IPS-11a (cell line): Measurements from ENCODE around the gene DRC7.

Experiments
- H3K4me3 ChIP-seq: one replicate; pipeline ENCODE4 v1.5.1; 2013; ENCODE audit warnings: low read depth, low read length, control low read depth

The DRC7 gene

DNA sequence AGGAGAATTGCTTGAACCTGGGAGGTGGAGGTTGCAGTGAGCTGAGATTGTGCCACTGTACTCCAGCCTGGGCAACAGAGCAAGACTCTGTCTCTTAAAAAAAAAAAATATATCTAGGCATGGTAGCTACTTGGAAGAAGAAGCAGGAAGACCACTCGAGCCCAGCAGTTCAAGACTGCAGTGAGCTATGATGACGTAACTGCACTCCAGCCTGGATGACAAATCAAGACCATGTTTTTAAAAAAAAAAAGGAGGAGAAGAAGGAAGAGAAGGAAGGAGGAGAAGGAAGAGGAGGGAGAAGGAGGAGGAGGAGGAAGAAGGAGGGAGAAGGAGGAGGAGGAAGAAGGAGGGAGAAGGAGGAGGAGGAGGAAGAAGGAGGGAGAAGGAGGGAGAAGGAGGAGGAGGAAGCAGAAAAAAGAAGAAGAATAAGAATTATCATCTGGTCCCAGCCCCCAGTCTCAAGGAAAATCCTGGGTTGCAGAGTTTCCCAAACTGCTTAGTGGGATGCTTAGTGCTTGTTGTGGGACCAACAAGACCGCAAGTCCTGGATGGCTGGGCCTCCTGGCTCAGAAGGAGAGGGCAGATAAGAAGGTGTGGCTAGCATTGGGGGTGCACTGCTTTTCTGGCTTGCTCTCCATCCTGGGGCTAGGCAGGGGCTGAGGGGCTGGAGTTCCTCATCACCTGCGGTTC lies 3.7 kb upstream of the DRC7 start:
- no peak overlapping the region for H3K4me3 ChIP-seq

DNA sequence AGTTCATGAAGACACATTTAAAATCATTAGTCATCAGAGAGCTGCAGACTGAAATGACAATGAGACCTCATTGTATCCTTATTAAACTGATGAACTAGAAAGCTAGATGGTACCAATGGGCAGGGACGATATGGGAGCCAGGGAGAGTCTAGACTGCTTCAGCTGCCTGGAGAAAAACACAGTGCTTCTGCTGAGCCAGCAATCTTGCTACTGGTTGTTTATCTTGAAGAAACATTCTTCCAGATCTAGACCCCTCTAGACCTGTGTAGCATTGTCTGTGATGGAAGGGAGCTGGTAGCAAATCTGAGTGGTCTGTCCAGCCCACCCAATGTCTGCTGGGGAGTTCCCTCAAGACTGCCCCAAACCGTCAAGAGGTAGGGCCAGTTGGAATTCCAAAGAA lies 2.0 kb upstream of the DRC7 start:
- no peak overlapping the region for H3K4me3 ChIP-seq

- H3K4me3 ChIP-seq: no peak overlapping the region
Measured at GRCh38 chr16:57693550-57693949, 1.1 kb upstream of the DRC7 start.

DNA sequence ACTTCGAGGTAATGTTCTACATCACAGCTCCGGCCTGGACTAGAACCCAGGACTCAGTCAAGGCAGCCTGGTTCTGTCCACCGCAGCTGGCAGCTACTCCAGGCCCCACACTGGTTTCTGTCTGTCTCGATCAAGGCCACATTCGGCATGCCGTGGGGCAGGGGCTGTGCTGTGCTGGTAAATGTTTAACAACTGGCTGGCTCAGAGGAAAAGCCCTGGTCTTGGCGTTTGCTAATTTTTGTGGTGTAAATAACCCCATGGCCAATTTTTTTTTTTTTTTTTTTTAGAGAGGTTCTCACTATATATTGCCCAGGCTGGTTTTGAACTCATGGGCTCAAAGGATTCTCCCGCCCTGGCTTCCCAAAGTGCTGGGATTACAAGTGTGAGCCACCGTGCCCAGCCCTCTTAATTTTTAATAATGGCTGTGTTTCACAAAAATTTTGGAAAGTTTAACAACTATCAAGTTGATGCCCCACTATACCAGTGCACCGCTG lies 328 bp upstream of the DRC7 start:
- H3K4me3 ChIP-seq: no peak overlapping the region

- H3K4me3 ChIP-seq: no peak overlapping the region
Measured at GRCh38 chr16:57695680-57696069, 1.1 kb downstream of the DRC7 start.

DNA sequence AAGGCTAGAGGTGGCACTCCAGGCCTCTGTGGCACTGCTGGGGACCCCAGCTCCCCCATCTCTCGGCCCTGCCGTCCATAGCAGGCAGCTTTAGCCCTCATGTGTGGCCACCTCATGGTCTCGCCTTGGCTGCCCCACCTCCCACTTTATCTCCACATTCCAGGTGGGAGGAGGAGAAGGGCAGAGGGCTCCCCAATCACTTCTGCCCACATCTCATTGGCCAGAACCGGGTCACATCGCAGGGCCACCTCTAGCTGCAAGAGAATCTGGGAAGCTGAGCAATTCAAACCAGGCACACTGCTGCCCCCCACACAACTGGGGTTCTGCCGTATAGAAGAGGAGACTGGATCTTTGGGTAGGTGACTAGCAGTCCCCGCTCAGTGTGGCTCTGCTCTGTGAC lies 1.6 kb downstream of the DRC7 start:
- H3K4me3 ChIP-seq: no peak overlapping the region

GRCh38 chr16:57697896-57698537 lies 3.4 kb downstream of the DRC7 start:
- H3K4me3 ChIP-seq: no peak overlapping the region

DNA sequence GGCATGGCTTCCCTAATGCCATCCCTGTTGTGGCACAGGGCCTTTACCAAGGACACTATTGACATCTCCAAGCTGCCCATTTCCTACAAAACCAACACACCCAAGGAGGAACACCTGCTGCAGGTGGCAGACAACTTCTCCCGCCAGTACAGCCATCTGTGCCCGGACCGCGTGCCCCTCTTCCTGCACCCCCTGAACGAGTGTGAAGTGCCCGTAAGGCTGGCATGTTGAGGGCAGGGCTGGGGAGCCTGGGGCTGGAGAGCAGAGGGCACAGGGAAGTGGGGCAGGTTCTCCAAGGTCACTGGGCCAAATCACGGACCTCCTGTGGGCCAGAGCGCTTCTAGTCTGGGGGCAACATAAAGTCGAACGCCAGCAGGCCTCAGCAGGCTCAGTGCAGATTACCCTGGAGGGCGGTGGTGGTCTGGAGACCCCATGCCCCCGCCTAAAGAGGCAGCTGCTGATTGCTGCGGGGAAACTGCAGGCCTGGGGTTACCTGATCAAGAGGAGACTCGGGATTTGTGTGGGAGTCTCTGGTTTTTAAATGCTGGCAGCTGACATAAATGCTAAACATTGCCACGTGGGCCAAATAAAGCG lies 4.3 kb downstream of the DRC7 start:
- H3K4me3 ChIP-seq: no peak overlapping the region

GRCh38 chr16:57699481-57699880 lies 4.9 kb downstream of the DRC7 start:
- no peak overlapping the region for H3K4me3 ChIP-seq

GRCh38 chr16:57699899-57700298 lies 5.3 kb downstream of the DRC7 start:
- no peak overlapping the region for H3K4me3 ChIP-seq

- H3K4me3 ChIP-seq: no peak overlapping the region
Measured at GRCh38 chr16:57700781-57701551, 6.4 kb downstream of the DRC7 start.

GRCh38 chr16:57701759-57702371 lies 7.3 kb downstream of the DRC7 start:
- H3K4me3 ChIP-seq: no peak overlapping the region

GRCh38 chr16:57703416-57704010 lies 8.9 kb downstream of the DRC7 start:
- no peak overlapping the region for H3K4me3 ChIP-seq

DNA sequence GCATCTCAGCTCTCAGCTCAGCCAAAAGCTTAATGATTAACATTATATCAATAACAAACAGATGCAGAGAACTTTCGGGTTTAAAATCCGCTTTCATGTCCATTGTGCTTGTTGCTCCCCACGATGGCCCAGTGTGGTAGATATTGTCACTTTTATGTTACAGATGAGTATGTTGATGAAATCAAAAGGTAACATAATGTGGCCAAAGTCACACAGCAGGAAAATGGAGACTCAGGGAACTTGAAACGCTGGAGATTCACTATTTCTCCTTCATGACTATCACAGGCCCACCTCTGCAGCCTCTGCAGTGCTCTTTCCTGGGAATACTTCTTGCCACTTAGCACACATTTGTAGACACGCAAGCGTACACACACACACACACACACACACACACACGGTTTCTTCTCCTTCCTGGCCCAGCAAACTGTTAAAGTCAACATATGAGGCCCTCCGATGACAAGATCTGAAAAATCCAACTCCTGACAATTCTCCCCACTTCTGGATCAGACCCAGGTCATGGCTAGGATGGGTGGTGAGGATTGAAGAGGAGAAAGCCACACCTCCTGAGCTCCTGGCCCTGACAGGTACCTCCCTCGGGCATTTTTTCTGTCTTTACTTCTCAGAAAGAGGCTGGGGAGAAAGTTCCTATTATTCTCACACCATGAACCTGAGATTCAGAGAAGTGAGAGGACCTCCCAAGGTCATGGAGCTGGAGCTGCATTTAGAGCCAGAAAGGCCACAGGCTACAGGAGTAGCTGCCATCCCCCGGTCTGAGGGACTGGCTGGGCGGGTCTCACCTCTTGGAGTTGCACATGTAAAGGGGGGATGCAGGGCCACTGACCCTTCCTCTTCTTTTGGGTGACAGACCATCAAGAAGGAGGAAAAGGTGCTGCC lies 9.7 kb downstream of the DRC7 start:
- no peak overlapping the region for H3K4me3 ChIP-seq

GRCh38 chr16:57704905-57705852 lies 10.6 kb downstream of the DRC7 start:
- H3K4me3 ChIP-seq: no peak overlapping the region

- H3K4me3 ChIP-seq: no peak overlapping the region
Measured at GRCh38 chr16:57706717-57707116, 12.1 kb downstream of the DRC7 start.

- H3K4me3 ChIP-seq: no peak overlapping the region
Measured at GRCh38 chr16:57707331-57707730, 12.7 kb downstream of the DRC7 start.

- H3K4me3 ChIP-seq: no peak overlapping the region
Measured at GRCh38 chr16:57708168-57708567, 13.6 kb downstream of the DRC7 start.

DNA sequence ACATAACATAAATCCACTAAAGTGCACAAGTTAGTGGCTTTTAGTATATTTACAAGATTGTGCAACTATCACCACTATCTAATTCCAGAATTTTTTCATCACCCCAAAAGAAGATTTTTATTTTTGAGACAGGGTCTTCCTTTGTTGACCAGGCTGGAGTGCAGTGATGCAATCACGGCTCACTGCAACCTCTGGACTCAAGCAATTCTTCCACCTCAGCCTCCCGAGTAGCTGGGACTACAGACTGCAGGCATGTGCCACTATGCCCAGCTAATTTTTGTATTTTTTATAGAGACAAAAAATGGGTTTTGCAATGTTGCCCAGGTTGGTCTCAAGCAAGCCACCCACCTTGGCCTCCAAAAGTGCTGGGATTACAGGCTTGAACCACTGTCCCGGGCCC lies 15.1 kb downstream of the DRC7 start:
- no peak overlapping the region for H3K4me3 ChIP-seq
